Progenitor cell of endocrine pancreas (in vitro differentiated cells): ENCODE measurements around the gene PROSER1. TPM values are rescaled to one million over a fixed set of nuclear protein-coding genes. Genes with fewer than 3 reads are reported as not detected.

Experiments
- DNase-seq: peaks from one replicate; pipeline ENCODE4 v3.0.0; 2021; ENCODE audit warnings: low spot score; ENCODE audit not compliant: unreplicated experiment
- H3K27ac Mint-ChIP-seq: 2 replicates; pipeline ENCODE4 v1.8.0; 2021; ENCODE audit warnings: mild to moderate bottlenecking, moderate library complexity, mixed read lengths
- H3K27me3 Mint-ChIP-seq: 2 replicates; pipeline ENCODE4 v1.8.0; 2021; ENCODE audit warnings: mixed read lengths
- H3K36me3 Mint-ChIP-seq: 2 replicates; pipeline ENCODE4 v1.8.0; 2022; ENCODE audit warnings: mixed read lengths; ENCODE audit not compliant: insufficient read depth
- H3K4me1 Mint-ChIP-seq: 2 replicates; pipeline ENCODE4 v1.8.0; 2021; ENCODE audit warnings: low read depth, mixed read lengths
- H3K4me3 Mint-ChIP-seq: 2 replicates; pipeline ENCODE4 v1.8.0; 2021; ENCODE audit warnings: low read depth, mild to moderate bottlenecking, moderate library complexity, mixed read lengths
- H3K9me3 Mint-ChIP-seq: 2 replicates; pipeline ENCODE4 v1.8.0; 2021; ENCODE audit warnings: low read depth, mixed read lengths
- total RNA-seq: library from RNA; stranded (reverse); gene quantifications from 2 replicates; pipeline ENCODE4 v1.2.1, GENCODE V29; 2021
- TF ChIP-seq, protein P1 (sequence below): fragments of 200-600 bp; sonication (generic); IDR thresholded peaks from one replicate; pipeline ENCODE4 v1.5.0; 2021; ENCODE audit warnings: antibody characterized with exemption, mild to moderate bottlenecking; ENCODE audit not compliant: unreplicated experiment

PROSER1 gene
- total RNA-seq, 1 donor from 2014 or later = 66.4 TPM

- Mint-ChIP-seq H3K4me3 (no peak overlapping the region), H3K4me1 (peaks cover 12% of the 10 kb centered on the region), H3K36me3 (peaks cover 24% of the 10 kb centered on the region), H3K27me3 (no peaks in the 10 kb centered on the region), H3K9me3 (no peaks in the 10 kb centered on the region), H3K27ac (no peak overlapping the region)
- TF ChIP-seq, protein P1, sequence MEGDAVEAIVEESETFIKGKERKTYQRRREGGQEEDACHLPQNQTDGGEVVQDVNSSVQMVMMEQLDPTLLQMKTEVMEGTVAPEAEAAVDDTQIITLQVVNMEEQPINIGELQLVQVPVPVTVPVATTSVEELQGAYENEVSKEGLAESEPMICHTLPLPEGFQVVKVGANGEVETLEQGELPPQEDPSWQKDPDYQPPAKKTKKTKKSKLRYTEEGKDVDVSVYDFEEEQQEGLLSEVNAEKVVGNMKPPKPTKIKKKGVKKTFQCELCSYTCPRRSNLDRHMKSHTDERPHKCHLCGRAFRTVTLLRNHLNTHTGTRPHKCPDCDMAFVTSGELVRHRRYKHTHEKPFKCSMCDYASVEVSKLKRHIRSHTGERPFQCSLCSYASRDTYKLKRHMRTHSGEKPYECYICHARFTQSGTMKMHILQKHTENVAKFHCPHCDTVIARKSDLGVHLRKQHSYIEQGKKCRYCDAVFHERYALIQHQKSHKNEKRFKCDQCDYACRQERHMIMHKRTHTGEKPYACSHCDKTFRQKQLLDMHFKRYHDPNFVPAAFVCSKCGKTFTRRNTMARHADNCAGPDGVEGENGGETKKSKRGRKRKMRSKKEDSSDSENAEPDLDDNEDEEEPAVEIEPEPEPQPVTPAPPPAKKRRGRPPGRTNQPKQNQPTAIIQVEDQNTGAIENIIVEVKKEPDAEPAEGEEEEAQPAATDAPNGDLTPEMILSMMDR = no peak
- DNase-seq = no peak
These were observed 14.6 kb downstream of the PROSER1 start for GRCh38 chr13:39023316-39023715.

GRCh38 chr13:39020853-39021462 lies 16.9 kb downstream of the PROSER1 start:
- Mint-ChIP-seq H3K36me3 (peaks cover 20% of the 10 kb centered on the region), H3K4me1 (peaks cover 12% of the 10 kb centered on the region), H3K9me3 (no peaks in the 10 kb centered on the region), H3K27me3 (no peaks in the 10 kb centered on the region), H3K4me3 (no peak overlapping the region), H3K27ac (no peak overlapping the region)
- DNase-seq = no peak
- TF ChIP-seq, protein P1 = no peak

DNA sequence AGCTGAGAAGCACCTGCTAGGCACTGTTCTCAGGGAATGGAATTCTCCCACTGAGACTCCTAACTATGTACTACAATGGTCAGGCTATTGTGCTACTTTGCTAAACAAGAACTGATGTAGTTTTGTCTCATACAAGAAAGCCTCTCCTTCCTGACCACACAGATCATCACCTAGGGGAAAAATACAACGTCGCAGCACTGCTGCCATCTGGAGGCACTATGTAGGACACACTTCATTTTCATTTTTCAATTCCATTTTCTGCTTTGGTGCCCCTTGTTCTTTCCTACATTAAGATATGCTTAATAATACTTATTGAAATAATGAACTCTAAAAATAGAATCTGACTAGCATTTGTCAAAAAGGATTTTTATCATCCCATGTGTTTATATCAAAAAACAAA lies 21.1 kb downstream of the PROSER1 start:
- DNase-seq = no peak
- no peak overlapping the region for H3K4me3 Mint-ChIP-seq
- no peaks in the 10 kb centered on the region for H3K9me3 Mint-ChIP-seq
- no peaks in the 10 kb centered on the region for H3K27me3 Mint-ChIP-seq
- TF ChIP-seq, protein P1 = peak; percentile 65
- H3K4me1 Mint-ChIP-seq = peaks cover 10% of the 10 kb centered on the region
- H3K36me3 Mint-ChIP-seq = peaks cover 35% of the 10 kb centered on the region
- H3K27ac Mint-ChIP-seq = no peak overlapping the region

DNA sequence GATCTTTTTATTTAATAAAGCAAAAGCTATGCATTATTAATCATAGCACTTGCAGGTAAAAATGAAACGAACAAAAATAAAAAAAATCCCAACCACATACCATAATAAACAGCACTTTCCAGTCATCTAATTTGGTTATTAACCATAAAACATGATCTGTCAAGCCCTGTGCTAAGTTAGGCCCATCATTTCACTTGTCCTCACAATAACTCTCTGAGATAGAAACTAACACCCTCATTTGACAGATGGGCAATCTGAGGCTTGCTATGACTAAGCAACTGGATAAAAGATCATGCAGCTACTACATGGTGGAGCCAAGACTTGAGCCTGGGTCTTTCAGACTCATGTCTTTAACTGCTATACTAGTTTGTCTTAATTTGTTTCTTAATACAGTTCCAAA lies 21.8 kb downstream of the PROSER1 start:
- no peak for DNase-seq
- no peaks in the 10 kb centered on the region for H3K27me3 Mint-ChIP-seq
- H3K9me3 Mint-ChIP-seq = no peaks in the 10 kb centered on the region
- H3K4me1 Mint-ChIP-seq = peaks cover 11% of the 10 kb centered on the region
- H3K36me3 Mint-ChIP-seq = peaks cover 40% of the 10 kb centered on the region
- TF ChIP-seq, protein P1 = no peak
- no peak overlapping the region for H3K4me3 Mint-ChIP-seq
- H3K27ac Mint-ChIP-seq = no peak overlapping the region

- H3K4me1 Mint-ChIP-seq = peaks cover 7% of the 10 kb centered on the region
- H3K27me3 Mint-ChIP-seq = no peaks in the 10 kb centered on the region
- H3K9me3 Mint-ChIP-seq = no peaks in the 10 kb centered on the region
- TF ChIP-seq, protein P1 = no peak
- no peak for DNase-seq
- peaks cover 47% of the 10 kb centered on the region for H3K36me3 Mint-ChIP-seq
- no peak overlapping the region for H3K4me3 Mint-ChIP-seq
- no peak overlapping the region for H3K27ac Mint-ChIP-seq
These were observed 24.4 kb downstream of the PROSER1 start for GRCh38 chr13:39013462-39013861.
